Peyer's patch (tissue), 4 donors: ENCODE results near the gene WNK1.

ENCODE experiments used
- CTCF ChIP-seq, 6 experiments: fragments of 450-650 bp in 4 of 6; fragments of 200-600 bp in 2 of 6; sonication (generic) in 1 of 6; IDR thresholded peaks; one replicate each; pipeline ENCODE4 v1.5.1; 2017 to 2019; ENCODE audit warnings: antibody characterized with exemption in 6 of 6, mild to moderate bottlenecking in 3 of 6, moderate library complexity in 1 of 6
- POLR2A ChIP-seq, 2 donors: fragments of 450-650 bp; IDR thresholded peaks; one replicate each; pipeline ENCODE4 v1.5.1; 2017; ENCODE audit warnings: antibody characterized with exemption in 2 of 2, mild to moderate bottlenecking in 2 of 2, moderate library complexity in 2 of 2

- no peak for TF ChIP-seq CTCF (IDR thresholded peaks at IDR 0.05)
- TF ChIP-seq POLR2A (IDR thresholded peaks at IDR 0.05) = no peak
Measured at GRCh38 chr12:903055-903454, 150.7 kb downstream of the WNK1 start.
